Measurements from ENCODE around the gene CTCFL. TPM values are rescaled to one million over a fixed set of nuclear protein-coding genes. Genes with fewer than 3 reads are reported as not detected.

The CTCFL gene
- total and polyA plus RNA-seq, 2 of the 13 experiments (the other 11 are each of a cell fraction or from before 2014, with no cell fraction given) = 0.04 TPM; not detected in 1

DNA sequence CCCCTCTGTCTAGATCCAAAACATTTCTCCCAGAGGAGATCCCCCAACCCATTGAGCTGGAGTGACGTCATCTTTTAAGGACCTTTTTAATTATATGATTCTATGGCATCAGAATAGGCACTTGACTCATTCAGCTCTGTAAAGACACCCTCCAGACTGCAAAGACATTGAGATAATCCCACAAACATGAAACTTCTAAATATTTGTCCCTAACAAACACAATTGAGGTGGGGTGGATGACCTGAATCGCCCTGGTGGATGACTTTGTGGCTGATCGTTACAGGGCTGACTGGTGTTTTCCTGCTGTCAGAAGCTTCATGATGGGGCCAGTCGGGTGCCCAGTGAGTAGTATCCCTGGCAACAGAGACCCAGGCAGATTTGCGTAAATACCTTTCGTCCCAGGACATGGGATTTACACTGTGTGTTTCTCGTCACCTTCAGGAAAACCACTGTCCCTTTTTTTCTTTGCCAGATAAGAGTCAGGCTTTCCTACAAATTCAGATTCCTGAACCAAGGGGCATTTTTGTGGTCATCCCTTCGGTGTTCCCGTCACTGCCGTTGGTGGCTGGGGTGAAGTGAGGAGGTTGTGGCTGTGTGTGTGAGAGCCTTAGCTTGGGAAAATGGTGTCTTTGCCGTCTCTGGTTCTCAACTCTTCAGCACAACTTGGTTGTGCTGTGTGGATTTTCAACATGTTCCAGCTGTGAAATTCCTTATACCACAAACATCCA lies 30.7 kb upstream of the CTCFL start (continued):
- TF ChIP-seq SYNCRIP (IDR thresholded peaks at IDR 0.05; ENCODE audit: insufficient read depth, low read depth, low read length) (no peak), HNRNPK (IDR thresholded peaks at IDR 0.05; ENCODE audit: low read depth, low read length, poor library complexity, severe bottlenecking) (no peak), NRL (CRISPR knock-in tag; IDR thresholded peaks at IDR 0.05; ENCODE audit: borderline replicate concordance) (no peak), PAX8 (CRISPR knock-in tag; IDR thresholded peaks at IDR 0.05; ENCODE audit: borderline replicate concordance) (no peak), EZH2 (conservative IDR thresholded peaks at IDR 0.05; ENCODE audit: low read depth, low read length) (no peak), RORA (CRISPR knock-in tag; IDR thresholded peaks at IDR 0.05) (no peak), ZKSCAN8 (CRISPR knock-in tag; IDR thresholded peaks at IDR 0.05; ENCODE audit: borderline replicate concordance) (no peak), SALL1 (CRISPR knock-in tag; IDR thresholded peaks at IDR 0.05) (peak; percentile 77), ZNF569 (CRISPR knock-in tag; IDR thresholded peaks at IDR 0.05; ENCODE audit: borderline replicate concordance) (no peak), ZNF644 (CRISPR knock-in tag; IDR thresholded peaks at IDR 0.05; ENCODE audit: low read depth) (0 out of 2 replicates have a peak, but pooled peaks have one; percentile 52), JDP2 (CRISPR knock-in tag; IDR thresholded peaks at IDR 0.05; ENCODE audit: borderline replicate concordance) (no peak), FOXC1 (CRISPR knock-in tag; IDR thresholded peaks at IDR 0.05; ENCODE audit: borderline replicate concordance) (no peak; the same call in 1 of the 2 replicates), GZF1 (CRISPR knock-in tag; IDR thresholded peaks at IDR 0.05) (no peak), ZNF839 (CRISPR knock-in tag; IDR thresholded peaks at IDR 0.05; ENCODE audit: borderline replicate concordance) (no peak), CREM (IDR thresholded peaks at IDR 0.05) (peak; percentile 34; the same call in 1 of the 2 replicates), CREM (CRISPR knock-in tag; IDR thresholded peaks at IDR 0.05) (no peak), AKAP8 (CRISPR knock-in tag; IDR thresholded peaks at IDR 0.05) (no peak), ZNF441 (CRISPR knock-in tag; IDR thresholded peaks at IDR 0.05; ENCODE audit: borderline replicate concordance) (no peak; the same call in 1 of the 2 replicates)
- TF ChIP-seq, protein P1, sequence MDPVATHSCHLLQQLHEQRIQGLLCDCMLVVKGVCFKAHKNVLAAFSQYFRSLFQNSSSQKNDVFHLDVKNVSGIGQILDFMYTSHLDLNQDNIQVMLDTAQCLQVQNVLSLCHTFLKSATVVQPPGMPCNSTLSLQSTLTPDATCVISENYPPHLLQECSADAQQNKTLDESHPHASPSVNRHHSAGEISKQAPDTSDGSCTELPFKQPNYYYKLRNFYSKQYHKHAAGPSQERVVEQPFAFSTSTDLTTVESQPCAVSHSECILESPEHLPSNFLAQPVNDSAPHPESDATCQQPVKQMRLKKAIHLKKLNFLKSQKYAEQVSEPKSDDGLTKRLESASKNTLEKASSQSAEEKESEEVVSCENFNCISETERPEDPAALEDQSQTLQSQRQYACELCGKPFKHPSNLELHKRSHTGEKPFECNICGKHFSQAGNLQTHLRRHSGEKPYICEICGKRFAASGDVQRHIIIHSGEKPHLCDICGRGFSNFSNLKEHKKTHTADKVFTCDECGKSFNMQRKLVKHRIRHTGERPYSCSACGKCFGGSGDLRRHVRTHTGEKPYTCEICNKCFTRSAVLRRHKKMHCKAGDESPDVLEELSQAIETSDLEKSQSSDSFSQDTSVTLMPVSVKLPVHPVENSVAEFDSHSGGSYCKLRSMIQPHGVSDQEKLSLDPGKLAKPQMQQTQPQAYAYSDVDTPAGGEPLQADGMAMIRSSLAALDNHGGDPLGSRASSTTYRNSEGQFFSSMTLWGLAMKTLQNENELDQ (CRISPR knock-in tag; IDR thresholded peaks at IDR 0.05; ENCODE audit: borderline replicate concordance) = no peak
- TF ChIP-seq, protein P2, sequence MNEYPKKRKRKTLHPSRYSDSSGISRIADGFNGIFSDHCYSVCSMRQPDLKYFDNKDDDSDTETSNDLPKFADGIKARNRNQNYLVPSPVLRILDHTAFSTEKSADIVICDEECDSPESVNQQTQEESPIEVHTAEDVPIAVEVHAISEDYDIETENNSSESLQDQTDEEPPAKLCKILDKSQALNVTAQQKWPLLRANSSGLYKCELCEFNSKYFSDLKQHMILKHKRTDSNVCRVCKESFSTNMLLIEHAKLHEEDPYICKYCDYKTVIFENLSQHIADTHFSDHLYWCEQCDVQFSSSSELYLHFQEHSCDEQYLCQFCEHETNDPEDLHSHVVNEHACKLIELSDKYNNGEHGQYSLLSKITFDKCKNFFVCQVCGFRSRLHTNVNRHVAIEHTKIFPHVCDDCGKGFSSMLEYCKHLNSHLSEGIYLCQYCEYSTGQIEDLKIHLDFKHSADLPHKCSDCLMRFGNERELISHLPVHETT (CRISPR knock-in tag; conservative IDR thresholded peaks at IDR 0.05) = no peak
- TF ChIP-seq, protein P3, sequence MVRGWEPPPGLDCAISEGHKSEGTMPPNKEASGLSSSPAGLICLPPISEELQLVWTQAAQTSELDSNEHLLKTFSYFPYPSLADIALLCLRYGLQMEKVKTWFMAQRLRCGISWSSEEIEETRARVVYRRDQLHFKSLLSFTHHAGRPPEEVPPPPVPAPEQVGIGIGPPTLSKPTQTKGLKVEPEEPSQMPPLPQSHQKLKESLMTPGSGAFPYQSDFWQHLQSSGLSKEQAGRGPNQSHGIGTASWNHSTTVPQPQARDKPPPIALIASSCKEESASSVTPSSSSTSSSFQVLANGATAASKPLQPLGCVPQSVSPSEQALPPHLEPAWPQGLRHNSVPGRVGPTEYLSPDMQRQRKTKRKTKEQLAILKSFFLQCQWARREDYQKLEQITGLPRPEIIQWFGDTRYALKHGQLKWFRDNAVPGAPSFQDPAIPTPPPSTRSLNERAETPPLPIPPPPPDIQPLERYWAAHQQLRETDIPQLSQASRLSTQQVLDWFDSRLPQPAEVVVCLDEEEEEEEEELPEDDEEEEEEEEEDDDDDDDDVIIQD (CRISPR knock-in tag; IDR thresholded peaks at IDR 0.05; ENCODE audit: low read depth) = no peak
- TF ChIP-seq, protein P4, sequence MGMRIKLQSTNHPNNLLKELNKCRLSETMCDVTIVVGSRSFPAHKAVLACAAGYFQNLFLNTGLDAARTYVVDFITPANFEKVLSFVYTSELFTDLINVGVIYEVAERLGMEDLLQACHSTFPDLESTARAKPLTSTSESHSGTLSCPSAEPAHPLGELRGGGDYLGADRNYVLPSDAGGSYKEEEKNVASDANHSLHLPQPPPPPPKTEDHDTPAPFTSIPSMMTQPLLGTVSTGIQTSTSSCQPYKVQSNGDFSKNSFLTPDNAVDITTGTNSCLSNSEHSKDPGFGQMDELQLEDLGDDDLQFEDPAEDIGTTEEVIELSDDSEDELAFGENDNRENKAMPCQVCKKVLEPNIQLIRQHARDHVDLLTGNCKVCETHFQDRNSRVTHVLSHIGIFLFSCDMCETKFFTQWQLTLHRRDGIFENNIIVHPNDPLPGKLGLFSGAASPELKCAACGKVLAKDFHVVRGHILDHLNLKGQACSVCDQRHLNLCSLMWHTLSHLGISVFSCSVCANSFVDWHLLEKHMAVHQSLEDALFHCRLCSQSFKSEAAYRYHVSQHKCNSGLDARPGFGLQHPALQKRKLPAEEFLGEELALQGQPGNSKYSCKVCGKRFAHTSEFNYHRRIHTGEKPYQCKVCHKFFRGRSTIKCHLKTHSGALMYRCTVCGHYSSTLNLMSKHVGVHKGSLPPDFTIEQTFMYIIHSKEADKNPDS (CRISPR knock-in tag; IDR thresholded peaks at IDR 0.05) = no peak
